ENCODE measurements around the gene CSNK1G1. TPM values are rescaled to one million over a fixed set of nuclear protein-coding genes. Genes with fewer than 3 reads are reported as not detected.
A peak's percentile ranks its signal among the peaks of the same experiment; 100 is the strongest.

The CSNK1G1 gene
- total RNA-seq, 2 donors from 2014 or later, result 3.5 to 4.8 TPM

- H3K4me3 ChIP-seq, result no peak overlapping the region
- H3K4me1 ChIP-seq, result no peaks in the 10 kb centered on the region
- H3K36me3 ChIP-seq, result peaks cover 15% of the 10 kb centered on the region
- no peaks in the 10 kb centered on the region for H3K9me3 ChIP-seq
- no peak for DNase-seq (ENCODE audit: low spot score)
- H3K27ac ChIP-seq, result no peak overlapping the region
- TF ChIP-seq CTCF (IDR thresholded peaks at IDR 0.05), result no peak
- no peaks in the 10 kb centered on the region for H3K27me3 ChIP-seq
Observed at GRCh38 chr15:64187396-64188191, 168.4 kb downstream of the CSNK1G1 start.

- TF ChIP-seq CTCF (IDR thresholded peaks at IDR 0.05), result no peak
- H3K9me3 ChIP-seq, result no peaks in the 10 kb centered on the region
- H3K4me1 ChIP-seq, result no peaks in the 10 kb centered on the region
- DNase-seq (ENCODE audit: low spot score), result no peak
- H3K4me3 ChIP-seq, result no peak overlapping the region
- no peak overlapping the region for H3K27ac ChIP-seq
- peaks cover 16% of the 10 kb centered on the region for H3K36me3 ChIP-seq
- no peaks in the 10 kb centered on the region for H3K27me3 ChIP-seq
Observed at GRCh38 chr15:64185146-64185911, 170.6 kb downstream of the CSNK1G1 start.

GRCh38 chr15:64182859-64183370 is 173.1 kb downstream of the CSNK1G1 start:
- no peak for DNase-seq (ENCODE audit: low spot score)
- no peak overlapping the region for H3K27ac ChIP-seq
- no peaks in the 10 kb centered on the region for H3K9me3 ChIP-seq
- H3K27me3 ChIP-seq, result no peaks in the 10 kb centered on the region
- H3K4me3 ChIP-seq, result no peak overlapping the region
- TF ChIP-seq CTCF (IDR thresholded peaks at IDR 0.05), result no peak
- no peaks in the 10 kb centered on the region for H3K4me1 ChIP-seq
- H3K36me3 ChIP-seq, result peaks cover 22% of the 10 kb centered on the region

- Histone ChIP-seq H3K27me3 (no peaks in the 10 kb centered on the region), H3K4me3 (no peak overlapping the region), H3K9me3 (no peaks in the 10 kb centered on the region), H3K27ac (no peak overlapping the region), H3K36me3 (peaks cover 15% of the 10 kb centered on the region), H3K4me1 (no peaks in the 10 kb centered on the region)
- TF ChIP-seq CTCF (IDR thresholded peaks at IDR 0.05), result no peak
- no peak for DNase-seq (ENCODE audit: low spot score)
Observed at GRCh38 chr15:64180235-64180824, 175.6 kb downstream of the CSNK1G1 start.

GRCh38 chr15:64166102-64166890 is 189.7 kb downstream of the CSNK1G1 start:
- Histone ChIP-seq H3K27ac (peak overlapping the region in 1 of 2 donors; percentile 33), H3K4me1 (peaks cover 0 to 25% of the 10 kb centered on the region in 2 donors), H3K27me3 (no peaks in the 10 kb centered on the region), H3K36me3 (peaks cover 6% of the 10 kb centered on the region), H3K4me3 (no peak overlapping the region), H3K9me3 (no peaks in the 10 kb centered on the region)
- TF ChIP-seq CTCF (IDR thresholded peaks at IDR 0.05), result no peak
- no peak for DNase-seq (ENCODE audit: low spot score)
